Brain microvascular endothelial cell (primary cell): ENCODE data around the gene NDUFB2.
"Not testable (repeated sequence)": the region's sequence is repeated elsewhere in the genome, so short reads cannot be mapped to it uniquely, and the experiment has no call there.

Experiments used
- DNase-seq: peaks from one replicate; pipeline ENCODE4 v3.0.0-alpha.2; 2020
- H3K27ac ChIP-seq: fragments of 250-450 bp; sonication (Bioruptor Pico); 2 replicates; pipeline ENCODE4 v1.5.1; 2020; ENCODE audit warnings: mild to moderate bottlenecking, moderate library complexity
- H3K27me3 ChIP-seq: fragments of 250-450 bp; sonication (Bioruptor Pico); replicated peaks from 2 replicates; pipeline ENCODE4 v1.5.1; 2020; ENCODE audit warnings: mild to moderate bottlenecking
- H3K36me3 ChIP-seq: fragments of 250-450 bp; sonication (Bioruptor Pico); replicated peaks from 2 replicates; pipeline ENCODE4 v1.5.1; 2020; ENCODE audit warnings: mild to moderate bottlenecking
- H3K4me3 ChIP-seq: 2 replicates; pipeline ENCODE4 v1.5.1; 2011; ENCODE audit warnings: low read depth, mild to moderate bottlenecking, control low read depth, low read length, moderate library complexity
- CTCF ChIP-seq: IDR thresholded peaks from 2 replicates; pipeline ENCODE4 v1.5.1; 2011; ENCODE audit warnings: low read depth, mild to moderate bottlenecking, moderate library complexity, low read length, control low read depth, inconsistent platforms; ENCODE audit errors: missing control alignments
- in situ Hi-C: cut with HindIII; loops from 2 replicates; pipeline ENCODE4 v1.10.0; 2017; ENCODE audit warnings: low sequenced_read_pairs, low pct_ligation_motif_present

The NDUFB2 gene

DNA sequence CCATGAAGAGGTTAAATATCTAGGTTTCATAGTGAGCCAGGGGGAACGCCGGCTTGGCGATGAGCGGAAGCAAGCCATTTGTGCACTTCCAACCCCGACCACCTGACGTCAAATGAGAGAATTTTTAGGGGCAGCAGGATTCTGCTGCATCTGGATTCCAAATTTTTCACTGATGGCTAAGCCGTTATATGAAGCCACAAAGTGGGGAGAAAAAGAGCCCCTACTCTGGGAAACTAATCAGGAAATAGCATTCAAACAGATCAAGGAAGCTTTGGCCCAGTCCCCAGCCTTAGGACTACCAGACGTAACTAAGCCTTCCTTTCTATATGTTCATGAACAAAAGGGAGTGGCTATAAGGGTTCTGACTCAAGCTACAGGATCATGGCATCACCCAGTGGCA is 36.7 kb upstream of the NDUFB2 start:
- in situ Hi-C loops: no loop called here

GRCh38 chr7:140661124-140661523 is 35.4 kb upstream of the NDUFB2 start:
- H3K4me3 ChIP-seq: no peak overlapping the region
- in situ Hi-C loops: no loop called here
- H3K27ac ChIP-seq: no peak overlapping the region
- peak; percentile 43 for TF ChIP-seq CTCF
- H3K36me3 ChIP-seq: no peaks in the 10 kb centered on the region
- no peak for DNase-seq
- H3K27me3 ChIP-seq: no peaks in the 10 kb centered on the region

More for the DNA sequence above, 36.7 kb upstream of the NDUFB2 start:
- H3K27me3 ChIP-seq: no peaks in the 10 kb centered on the region
- DNase-seq: no peak
- no peaks in the 10 kb centered on the region for H3K36me3 ChIP-seq
- H3K4me3 ChIP-seq: no peak overlapping the region
- H3K27ac ChIP-seq: no peak overlapping the region
- TF ChIP-seq CTCF: no peak

- in situ Hi-C loops, DNase-seq, H3K4me3 ChIP-seq: not testable (repeated sequence)
These were observed 33.6 kb upstream of the NDUFB2 start for GRCh38 chr7:140662938-140663337.

GRCh38 chr7:140667476-140667875 is 29.0 kb upstream of the NDUFB2 start:
- in situ Hi-C loops: no loop called here
- H3K36me3 ChIP-seq: no peaks in the 10 kb centered on the region
- H3K4me3 ChIP-seq: no peak overlapping the region
- no peak for DNase-seq
- H3K27me3 ChIP-seq: no peaks in the 10 kb centered on the region
- no peak overlapping the region for H3K27ac ChIP-seq
- no peak for TF ChIP-seq CTCF

More at GRCh38 chr7:140662938-140663337, 33.6 kb upstream of the NDUFB2 start:
- H3K36me3 ChIP-seq, H3K27me3 ChIP-seq, H3K27ac ChIP-seq: not testable (repeated sequence)

- H3K27me3 ChIP-seq: no peaks in the 10 kb centered on the region
- H3K4me3 ChIP-seq: no peak overlapping the region
These were observed 27.9 kb upstream of the NDUFB2 start for GRCh38 chr7:140668641-140669040.

DNA sequence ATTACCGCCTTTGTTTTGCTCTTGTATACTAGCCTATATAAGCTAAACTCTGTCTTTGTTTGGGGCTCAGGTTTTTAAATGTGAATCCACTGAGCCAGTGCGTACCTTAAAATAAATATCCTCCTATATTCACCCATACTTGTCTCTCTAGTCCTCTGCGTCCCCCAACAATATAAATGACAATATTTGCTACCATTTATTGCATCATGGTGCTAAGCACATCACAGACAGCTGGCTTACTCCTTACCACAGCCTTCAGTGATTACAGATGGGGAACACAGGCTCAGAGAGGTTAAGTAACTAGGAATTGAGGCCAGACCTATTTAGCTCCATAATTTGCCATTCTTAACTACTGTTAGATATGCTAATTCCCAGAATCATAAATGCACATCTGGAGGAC is 27.2 kb upstream of the NDUFB2 start:
- H3K36me3 ChIP-seq: no peaks in the 10 kb centered on the region
- no peak for DNase-seq
- no peaks in the 10 kb centered on the region for H3K27me3 ChIP-seq
- in situ Hi-C loops: no loop called here
- no peak overlapping the region for H3K4me3 ChIP-seq
- no peak for TF ChIP-seq CTCF
- H3K27ac ChIP-seq: no peak overlapping the region

More at GRCh38 chr7:140668641-140669040, 27.9 kb upstream of the NDUFB2 start:
- no peak for DNase-seq
- Histone ChIP-seq H3K36me3 (no peaks in the 10 kb centered on the region), H3K27ac (no peak overlapping the region)
- TF ChIP-seq CTCF: no peak
- in situ Hi-C loops: no loop called here

DNA sequence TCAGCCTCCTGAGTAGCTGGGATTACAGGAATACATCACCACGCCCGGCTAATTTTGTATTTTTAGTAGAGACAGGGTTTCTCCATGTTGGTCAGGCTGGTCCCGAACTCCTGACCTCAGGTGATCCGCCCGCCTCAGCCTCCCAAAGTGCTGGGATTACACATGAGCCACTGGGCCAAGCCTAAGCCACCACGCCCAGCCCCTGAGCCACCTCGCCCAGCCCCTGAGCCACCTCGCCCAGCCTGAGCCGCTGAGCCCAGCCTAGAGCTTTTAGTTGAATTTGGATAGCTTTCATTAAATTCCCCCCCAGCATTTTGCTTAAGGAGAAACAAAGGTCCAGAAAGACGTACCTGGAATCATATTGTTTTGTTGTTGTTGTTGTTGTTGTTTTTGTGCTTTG is 26.6 kb upstream of the NDUFB2 start:
- H3K36me3 ChIP-seq, DNase-seq, in situ Hi-C loops, H3K27ac ChIP-seq, H3K27me3 ChIP-seq, H3K4me3 ChIP-seq: not testable (repeated sequence)
